Ascending aorta (tissue), 2 donors: ENCODE measurements around the gene ERCC6L2. TPM values are rescaled to one million over a fixed set of nuclear protein-coding genes. Genes with fewer than 3 reads are reported as not detected.

Experiments used
- DNase-seq, 2 donors: peaks; one replicate each; pipeline ENCODE4 v3.0.0-alpha.2; 2019; ENCODE audit warnings: low spot score in 2 of 2
- H3K27ac ChIP-seq, 2 donors: fragments of 200-600 bp; sonication (generic); one replicate each; pipeline ENCODE4 v1.5.1; 2016 to 2017; ENCODE audit warnings: mild to moderate bottlenecking in 1 of 2
- H3K27me3 ChIP-seq: fragments of 200-600 bp; sonication (generic); one replicate; pipeline ENCODE4 v1.5.1; 2017
- H3K36me3 ChIP-seq, 2 donors: fragments of 200-600 bp; sonication (generic); one replicate each; pipeline ENCODE4 v1.5.1; 2016
- H3K4me1 ChIP-seq, 2 donors: fragments of 200-600 bp; sonication (generic); one replicate each; pipeline ENCODE4 v1.5.1; 2016 to 2017; ENCODE audit warnings: mild to moderate bottlenecking in 1 of 2
- H3K4me3 ChIP-seq, 2 donors: fragments of 200-600 bp; sonication (generic); one replicate each; pipeline ENCODE4 v1.5.1; 2016 to 2017; ENCODE audit warnings: mild to moderate bottlenecking in 1 of 2
- H3K9me3 ChIP-seq, 2 donors: fragments of 200-600 bp; sonication (generic); one replicate each; pipeline ENCODE4 v1.5.1; 2016
- intact Hi-C: fragments of 100-400 bp; cut with DNase I; formaldehyde crosslinking; loops from one replicate; pipeline ENCODE4 v1.15.1; 2023
- total RNA-seq: library from RNA; depleted of rRNA; stranded (reverse); fragments of >200 nt; gene quantifications from one replicate; pipeline ENCODE4 v1.1.0, GENCODE V29; 2016
- TF ChIP-seq, protein P1 (sequence below), 3 experiments: fragments of 200-600 bp in 2 of 3; fragments of 450-650 bp in 1 of 3; sonication (generic) in 2 of 3; IDR thresholded peaks; one replicate each; pipeline ENCODE4 v1.5.1; 2016 to 2019; ENCODE audit warnings: antibody characterized with exemption in 3 of 3, mild to moderate bottlenecking in 1 of 3, moderate library complexity in 1 of 3

ERCC6L2 gene
- total RNA-seq, 1 donor from 2014 or later = 22.9 TPM

DNA sequence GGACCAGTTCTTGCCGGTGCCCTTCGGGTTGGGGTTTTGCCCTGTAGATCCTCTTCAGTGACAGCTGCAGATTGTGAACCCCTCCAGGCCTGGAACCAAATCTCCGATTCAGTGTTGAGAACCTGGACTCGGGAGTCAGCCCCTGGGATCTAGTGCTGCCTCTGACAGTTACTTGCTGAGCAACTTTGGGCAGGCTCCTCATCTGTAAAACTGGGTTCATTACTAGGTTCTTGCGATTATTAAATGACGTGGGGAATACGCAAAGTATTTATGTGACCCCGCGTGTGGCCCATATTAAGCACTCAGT, 600 bp downstream of the ERCC6L2 start:
- Histone ChIP-seq H3K27me3 (no peaks in the 10 kb centered on the region), H3K4me1 (peaks cover 3% of the 10 kb centered on the region in 2 donors), H3K9me3 (no peaks in the 10 kb centered on the region), H3K27ac (no peak overlapping the region), H3K36me3 (peaks cover 0 to 5% of the 10 kb centered on the region in 2 donors), H3K4me3 (no peak overlapping the region)
- intact Hi-C loops = loop anchor here (2.0 to 5.0 kb wide), 4 partner anchors 84 to 559 kb away; partner anchors contain the start of gene FANCC
- TF ChIP-seq, protein P1, sequence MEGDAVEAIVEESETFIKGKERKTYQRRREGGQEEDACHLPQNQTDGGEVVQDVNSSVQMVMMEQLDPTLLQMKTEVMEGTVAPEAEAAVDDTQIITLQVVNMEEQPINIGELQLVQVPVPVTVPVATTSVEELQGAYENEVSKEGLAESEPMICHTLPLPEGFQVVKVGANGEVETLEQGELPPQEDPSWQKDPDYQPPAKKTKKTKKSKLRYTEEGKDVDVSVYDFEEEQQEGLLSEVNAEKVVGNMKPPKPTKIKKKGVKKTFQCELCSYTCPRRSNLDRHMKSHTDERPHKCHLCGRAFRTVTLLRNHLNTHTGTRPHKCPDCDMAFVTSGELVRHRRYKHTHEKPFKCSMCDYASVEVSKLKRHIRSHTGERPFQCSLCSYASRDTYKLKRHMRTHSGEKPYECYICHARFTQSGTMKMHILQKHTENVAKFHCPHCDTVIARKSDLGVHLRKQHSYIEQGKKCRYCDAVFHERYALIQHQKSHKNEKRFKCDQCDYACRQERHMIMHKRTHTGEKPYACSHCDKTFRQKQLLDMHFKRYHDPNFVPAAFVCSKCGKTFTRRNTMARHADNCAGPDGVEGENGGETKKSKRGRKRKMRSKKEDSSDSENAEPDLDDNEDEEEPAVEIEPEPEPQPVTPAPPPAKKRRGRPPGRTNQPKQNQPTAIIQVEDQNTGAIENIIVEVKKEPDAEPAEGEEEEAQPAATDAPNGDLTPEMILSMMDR (IDR thresholded peaks at IDR 0.05) = no peak
- DNase-seq = no peak

DNA sequence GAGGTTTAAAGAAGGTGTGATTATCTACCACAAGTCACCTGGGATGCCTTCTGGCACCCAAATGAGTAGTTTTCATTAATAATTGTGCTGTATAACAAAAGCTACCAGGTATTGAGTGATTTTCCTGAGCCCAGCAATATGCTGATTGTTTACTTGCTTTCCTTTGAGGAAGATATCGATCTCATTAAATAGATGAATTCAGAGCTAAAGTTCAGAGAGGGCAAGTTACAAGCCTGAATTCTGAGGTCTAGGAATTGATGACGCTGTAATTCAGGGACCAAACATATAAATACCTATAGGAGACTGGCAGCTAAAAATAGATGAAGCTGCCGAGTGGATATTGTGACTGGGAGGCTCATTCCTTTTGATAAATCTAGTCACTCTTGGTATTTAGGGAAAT, 1.1 kb downstream of the ERCC6L2 start:
- Histone ChIP-seq H3K27me3 (no peaks in the 10 kb centered on the region), H3K36me3 (peaks cover 0 to 6% of the 10 kb centered on the region in 2 donors), H3K9me3 (no peaks in the 10 kb centered on the region), H3K4me3 (no peak overlapping the region), H3K27ac (no peak overlapping the region), H3K4me1 (peaks cover 3% of the 10 kb centered on the region in 2 donors)
- TF ChIP-seq, protein P1 (IDR thresholded peaks at IDR 0.05) = no peak
- no peak for DNase-seq
- intact Hi-C loops = loop anchor here (2.0 to 5.0 kb wide), 4 partner anchors 84 to 560 kb away; partner anchors contain the start of gene FANCC

DNA sequence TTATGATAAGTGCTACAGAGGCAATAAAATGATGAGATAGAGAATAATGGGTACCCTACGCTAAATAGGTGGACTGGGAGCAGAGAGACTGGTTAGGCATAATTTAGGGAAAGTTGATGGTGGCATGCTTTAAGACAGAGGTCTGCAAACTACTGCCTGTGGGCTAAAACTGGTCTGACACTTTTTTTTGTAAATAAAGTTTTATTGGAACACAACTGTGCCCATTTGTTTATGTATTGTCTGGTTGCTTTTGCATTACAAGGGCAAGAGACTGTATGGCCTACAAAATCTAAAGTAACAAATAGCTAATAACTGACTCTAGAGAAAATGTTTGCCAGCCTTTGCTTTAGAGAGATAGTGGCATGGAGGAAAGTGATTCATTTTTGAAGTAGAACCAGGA, 2.5 kb downstream of the ERCC6L2 start:
- Histone ChIP-seq H3K27me3 (no peaks in the 10 kb centered on the region), H3K4me1 (peaks cover 3% of the 10 kb centered on the region in 2 donors), H3K9me3 (no peaks in the 10 kb centered on the region), H3K27ac (no peak overlapping the region), H3K36me3 (peaks cover 3 to 6% of the 10 kb centered on the region in 2 donors), H3K4me3 (no peak overlapping the region)
- intact Hi-C loops = loop anchor here (2.0 to 5.0 kb wide), 4 partner anchors 86 to 561 kb away; partner anchors contain the start of gene FANCC
- no peak for DNase-seq
- TF ChIP-seq, protein P1 (IDR thresholded peaks at IDR 0.05) = no peak

DNA sequence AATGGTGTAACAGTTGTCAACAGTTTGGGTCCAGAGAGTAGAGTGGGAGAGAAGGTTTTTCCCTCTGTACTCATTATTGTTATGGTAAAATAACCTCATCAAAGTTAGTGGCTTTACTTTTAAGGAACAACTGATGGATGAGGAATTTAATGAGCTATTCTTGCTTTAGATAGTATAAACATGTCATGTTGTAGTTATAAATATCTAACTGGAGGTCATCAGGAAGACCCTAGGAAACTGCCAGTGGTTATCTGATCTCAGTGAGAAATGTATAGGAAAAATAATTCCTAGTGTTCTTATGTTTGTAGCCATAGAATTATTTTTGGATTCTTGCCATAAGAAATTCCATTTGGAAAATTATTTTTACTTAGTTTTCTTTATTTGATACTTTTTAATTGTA, 4.1 kb downstream of the ERCC6L2 start:
- Histone ChIP-seq H3K27ac (no peak overlapping the region), H3K4me1 (no peaks in the 10 kb centered on the region), H3K27me3 (no peaks in the 10 kb centered on the region), H3K36me3 (peaks cover 3 to 14% of the 10 kb centered on the region in 2 donors), H3K4me3 (no peak overlapping the region), H3K9me3 (no peaks in the 10 kb centered on the region)
- no peak for DNase-seq
- intact Hi-C loops = loop anchor here (5.0 kb wide), 3 partner anchors 87 to 168 kb away; no protein-coding TSS in a partner anchor
- TF ChIP-seq, protein P1 (IDR thresholded peaks at IDR 0.05) = no peak

DNA sequence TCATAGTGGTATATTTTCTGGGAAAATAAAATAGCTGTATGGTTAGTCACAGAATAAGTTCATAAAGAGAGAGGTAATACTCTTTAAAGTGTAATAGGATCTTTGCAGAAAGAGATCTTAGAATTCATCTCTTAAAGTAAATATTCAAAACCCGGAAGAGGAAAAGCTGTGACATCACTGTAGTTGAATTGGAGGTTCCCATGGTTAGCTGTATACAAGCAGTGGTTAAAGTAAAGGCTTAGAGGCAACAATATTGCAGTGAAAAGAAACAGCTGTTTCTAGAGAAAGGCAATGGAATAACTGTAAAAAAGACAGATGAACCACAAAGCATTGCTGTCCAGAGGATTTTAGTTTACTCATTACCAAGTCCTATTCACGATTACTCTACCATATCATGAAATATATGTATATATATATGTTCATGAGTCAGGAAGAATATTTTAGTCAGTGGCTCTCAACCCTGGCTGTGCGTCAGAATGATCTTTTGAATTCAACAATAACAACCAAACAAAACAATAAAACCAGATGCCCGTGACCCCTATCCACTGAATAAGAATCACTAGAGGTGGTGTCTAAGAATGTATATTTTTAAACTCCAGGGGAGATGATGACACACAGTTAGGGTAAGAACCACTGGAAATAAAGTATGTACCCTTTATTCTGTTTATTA, 4.7 kb downstream of the ERCC6L2 start:
- H3K36me3 ChIP-seq = peaks cover 3 to 14% of the 10 kb centered on the region in 2 donors
- intact Hi-C loops = no loop called here
- no peak overlapping the region for H3K4me3 ChIP-seq
- no peak overlapping the region for H3K27ac ChIP-seq
- no peaks in the 10 kb centered on the region for H3K4me1 ChIP-seq
- TF ChIP-seq, protein P1 (IDR thresholded peaks at IDR 0.05) = no peak
- DNase-seq = no peak
- H3K27me3 ChIP-seq = no peaks in the 10 kb centered on the region
- no peaks in the 10 kb centered on the region for H3K9me3 ChIP-seq
